ENCODE data around the gene PPIF. TPM values are rescaled to one million over a fixed set of nuclear protein-coding genes. Genes with fewer than 3 reads are reported as not detected.

Gene PPIF
- total and polyA plus RNA-seq, 4 donors: 22.2 to 84.3 (median 60.0) TPM

- WGBS: 91% methylated on average over 11 of the region's 11 CpGs
- Histone ChIP-seq H3K27me3 (ENCODE audit: control insufficient read depth in 4 of 4, insufficient read depth in 4 of 4, low read length in 3 of 4) (no peaks in the 10 kb centered on the region), H3K4me1 (ENCODE audit: control insufficient read depth in 4 of 4, insufficient read depth in 4 of 4, low read length in 3 of 4) (no peaks in the 10 kb centered on the region), H3K9me3 (ENCODE audit: control insufficient read depth in 4 of 4, low read length in 3 of 4) (no peaks in the 10 kb centered on the region), H3K27ac (ENCODE audit: low read depth in 1 of 2, low read length in 2 of 2) (no peak overlapping the region), H3K36me3 (ENCODE audit: control insufficient read depth in 4 of 4, insufficient read depth in 3 of 4, low read depth in 1 of 4, low read length in 3 of 4) (peaks cover 0 to 4% (median 0%) of the 10 kb centered on the region in 4 donors), H3K4me3 (ENCODE audit: low read depth in 1 of 3, low read length in 3 of 3) (no peak overlapping the region), H3K9ac (ENCODE audit: low read depth in 1 of 2, low read length in 2 of 2) (no peak overlapping the region)
- no peak for TF ChIP-seq NR2F2 (IDR thresholded peaks at IDR 0.05)
- TF ChIP-seq YY1 (IDR thresholded peaks at IDR 0.05): no peak
- TF ChIP-seq EGR1 (IDR thresholded peaks at IDR 0.05; ENCODE audit: low read depth in 2 of 2): no peak
- no peak for TF ChIP-seq HNF4A (conservative IDR thresholded peaks at IDR 0.05)
- DNase-seq (ENCODE audit: low spot score): no peak
Measured at GRCh38 chr10:79319115-79319771, 28.0 kb upstream of the PPIF start.

GRCh38 chr10:79320316-79320715 lies 27.0 kb upstream of the PPIF start:
- no peak for TF ChIP-seq RXRA (IDR thresholded peaks at IDR 0.05)
- Histone ChIP-seq H3K9ac (ENCODE audit: low read depth in 1 of 2, low read length in 2 of 2) (no peak overlapping the region), H3K36me3 (ENCODE audit: control insufficient read depth in 4 of 4, insufficient read depth in 3 of 4, low read depth in 1 of 4, low read length in 3 of 4) (peaks cover 0 to 4% (median 0%) of the 10 kb centered on the region in 4 donors), H3K9me3 (ENCODE audit: control insufficient read depth in 4 of 4, low read length in 3 of 4) (no peaks in the 10 kb centered on the region), H3K27ac (ENCODE audit: low read depth in 1 of 2, low read length in 2 of 2) (no peak overlapping the region), H3K27me3 (ENCODE audit: control insufficient read depth in 4 of 4, insufficient read depth in 4 of 4, low read length in 3 of 4) (no peaks in the 10 kb centered on the region), H3K4me1 (ENCODE audit: control insufficient read depth in 4 of 4, insufficient read depth in 4 of 4, low read length in 3 of 4) (no peaks in the 10 kb centered on the region), H3K4me3 (ENCODE audit: low read depth in 1 of 3, low read length in 3 of 3) (no peak overlapping the region)
- 94% methylated on average over 2 of the region's 2 CpGs for WGBS
- no peak for DNase-seq (ENCODE audit: low spot score)

- 95% methylated on average over 7 of the region's 7 CpGs for WGBS
- H3K36me3 ChIP-seq (ENCODE audit: control insufficient read depth in 4 of 4, insufficient read depth in 3 of 4, low read depth in 1 of 4, low read length in 3 of 4): no peaks in the 10 kb centered on the region
- H3K9ac ChIP-seq (ENCODE audit: low read depth in 1 of 2, low read length in 2 of 2): no peak overlapping the region
- H3K27me3 ChIP-seq (ENCODE audit: control insufficient read depth in 4 of 4, insufficient read depth in 4 of 4, low read length in 3 of 4): no peaks in the 10 kb centered on the region
- TF ChIP-seq, protein P1, sequence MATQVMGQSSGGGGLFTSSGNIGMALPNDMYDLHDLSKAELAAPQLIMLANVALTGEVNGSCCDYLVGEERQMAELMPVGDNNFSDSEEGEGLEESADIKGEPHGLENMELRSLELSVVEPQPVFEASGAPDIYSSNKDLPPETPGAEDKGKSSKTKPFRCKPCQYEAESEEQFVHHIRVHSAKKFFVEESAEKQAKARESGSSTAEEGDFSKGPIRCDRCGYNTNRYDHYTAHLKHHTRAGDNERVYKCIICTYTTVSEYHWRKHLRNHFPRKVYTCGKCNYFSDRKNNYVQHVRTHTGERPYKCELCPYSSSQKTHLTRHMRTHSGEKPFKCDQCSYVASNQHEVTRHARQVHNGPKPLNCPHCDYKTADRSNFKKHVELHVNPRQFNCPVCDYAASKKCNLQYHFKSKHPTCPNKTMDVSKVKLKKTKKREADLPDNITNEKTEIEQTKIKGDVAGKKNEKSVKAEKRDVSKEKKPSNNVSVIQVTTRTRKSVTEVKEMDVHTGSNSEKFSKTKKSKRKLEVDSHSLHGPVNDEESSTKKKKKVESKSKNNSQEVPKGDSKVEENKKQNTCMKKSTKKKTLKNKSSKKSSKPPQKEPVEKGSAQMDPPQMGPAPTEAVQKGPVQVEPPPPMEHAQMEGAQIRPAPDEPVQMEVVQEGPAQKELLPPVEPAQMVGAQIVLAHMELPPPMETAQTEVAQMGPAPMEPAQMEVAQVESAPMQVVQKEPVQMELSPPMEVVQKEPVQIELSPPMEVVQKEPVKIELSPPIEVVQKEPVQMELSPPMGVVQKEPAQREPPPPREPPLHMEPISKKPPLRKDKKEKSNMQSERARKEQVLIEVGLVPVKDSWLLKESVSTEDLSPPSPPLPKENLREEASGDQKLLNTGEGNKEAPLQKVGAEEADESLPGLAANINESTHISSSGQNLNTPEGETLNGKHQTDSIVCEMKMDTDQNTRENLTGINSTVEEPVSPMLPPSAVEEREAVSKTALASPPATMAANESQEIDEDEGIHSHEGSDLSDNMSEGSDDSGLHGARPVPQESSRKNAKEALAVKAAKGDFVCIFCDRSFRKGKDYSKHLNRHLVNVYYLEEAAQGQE (IDR thresholded peaks at IDR 0.05): no peak
- TF ChIP-seq RXRA (IDR thresholded peaks at IDR 0.05) (no peak), FOXA1 (IDR thresholded peaks at IDR 0.05) (no peak), SP1 (IDR thresholded peaks at IDR 0.05) (no peak), FOXA2 (IDR thresholded peaks at IDR 0.05) (no peak), JUND (IDR thresholded peaks at IDR 0.05) (no peak), TAF1 (conservative IDR thresholded peaks at IDR 0.05) (no peak)
- TF ChIP-seq, protein P2, sequence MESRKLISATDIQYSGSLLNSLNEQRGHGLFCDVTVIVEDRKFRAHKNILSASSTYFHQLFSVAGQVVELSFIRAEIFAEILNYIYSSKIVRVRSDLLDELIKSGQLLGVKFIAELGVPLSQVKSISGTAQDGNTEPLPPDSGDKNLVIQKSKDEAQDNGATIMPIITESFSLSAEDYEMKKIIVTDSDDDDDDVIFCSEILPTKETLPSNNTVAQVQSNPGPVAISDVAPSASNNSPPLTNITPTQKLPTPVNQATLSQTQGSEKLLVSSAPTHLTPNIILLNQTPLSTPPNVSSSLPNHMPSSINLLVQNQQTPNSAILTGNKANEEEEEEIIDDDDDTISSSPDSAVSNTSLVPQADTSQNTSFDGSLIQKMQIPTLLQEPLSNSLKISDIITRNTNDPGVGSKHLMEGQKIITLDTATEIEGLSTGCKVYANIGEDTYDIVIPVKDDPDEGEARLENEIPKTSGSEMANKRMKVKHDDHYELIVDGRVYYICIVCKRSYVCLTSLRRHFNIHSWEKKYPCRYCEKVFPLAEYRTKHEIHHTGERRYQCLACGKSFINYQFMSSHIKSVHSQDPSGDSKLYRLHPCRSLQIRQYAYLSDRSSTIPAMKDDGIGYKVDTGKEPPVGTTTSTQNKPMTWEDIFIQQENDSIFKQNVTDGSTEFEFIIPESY (IDR thresholded peaks at IDR 0.05): no peak
- H3K27ac ChIP-seq (ENCODE audit: low read depth in 1 of 2, low read length in 2 of 2): no peak overlapping the region
- H3K4me1 ChIP-seq (ENCODE audit: control insufficient read depth in 4 of 4, insufficient read depth in 4 of 4, low read length in 3 of 4): no peaks in the 10 kb centered on the region
- no peak for DNase-seq (ENCODE audit: low spot score)
- no peak overlapping the region for H3K4me3 ChIP-seq (ENCODE audit: low read depth in 1 of 3, low read length in 3 of 3)
- H3K9me3 ChIP-seq (ENCODE audit: control insufficient read depth in 4 of 4, low read length in 3 of 4): no peaks in the 10 kb centered on the region
Measured at GRCh38 chr10:79320820-79321493, 26.3 kb upstream of the PPIF start.
